Endothelial cell of umbilical vein (primary cell): ENCODE measurements around the gene ACAD10. TPM values are rescaled to one million over a fixed set of nuclear protein-coding genes. Genes with fewer than 3 reads are reported as not detected.

Experiments
- BruUV-seq: library from RNA; stranded (reverse); fragments of 400-500 nt; replicated peaks from 2 replicates; lab custom pipeline; 2021; lab: Mats Ljungman, UMichigan
- CTCF ChIA-PET: fragments of 300-600, 350-600 bp; sonication (Branson Sonifier 250); formaldehyde crosslinking; loops from one replicate; lab custom pipeline; 2021; ENCODE audit warnings: antibody characterized with exemption, inconsistent platforms; lab: Charles Lee
- POLR2A ChIA-PET: fragments of 300-600, 350-600 bp; sonication (Branson Sonifier 250); formaldehyde crosslinking; loops from one replicate; lab custom pipeline; 2021; ENCODE audit warnings: antibody characterized with exemption, inconsistent platforms; lab: Charles Lee
- DNase-seq: peaks from one replicate; pipeline ENCODE4 v3.0.0-alpha.2; 2011; ENCODE audit warnings: low read depth, low spot score
- FAIRE-seq: peaks from 2 replicates; lab custom pipeline; 2011; peaks lifted over from hg19 to GRCh38; lab: Jason Lieb, UNC
- H2AFZ ChIP-seq: 2 replicates; pipeline ENCODE4 v1.6.0; 2012; ENCODE audit warnings: low read depth, low read length, control low read depth, inconsistent platforms
- H3K27ac ChIP-seq: 2 replicates; pipeline ENCODE4 v1.5.1; 2011; ENCODE audit warnings: low read depth, mild to moderate bottlenecking, control low read depth, low read length, moderate library complexity; ENCODE audit not compliant: insufficient read depth
- H3K27me3 ChIP-seq, 2 experiments: 2 replicates each; pipeline versions ENCODE4 v1.6.0 to v1.6.1; 2011; ENCODE audit warnings: low read length in 2 of 2, mixed read lengths in 1 of 2; ENCODE audit not compliant: control insufficient read depth in 2 of 2, insufficient read depth in 2 of 2
- H3K36me3 ChIP-seq, 2 experiments: 2 replicates in 1 of 2; 3 replicates in 1 of 2; pipeline ENCODE4 v1.5.1; 2011; ENCODE audit warnings: low read length in 2 of 2, mild to moderate bottlenecking in 1 of 2, moderate library complexity in 1 of 2; ENCODE audit not compliant: control insufficient read depth in 2 of 2, insufficient read depth in 2 of 2; ENCODE audit errors: extremely low read depth in 1 of 2
- H3K4me1 ChIP-seq: 3 replicates; pipeline ENCODE4 v1.5.1; 2011; ENCODE audit warnings: mild to moderate bottlenecking, low read length; ENCODE audit not compliant: control insufficient read depth, insufficient read depth; ENCODE audit errors: extremely low read depth
- H3K4me2 ChIP-seq: 2 replicates; pipeline ENCODE4 v1.6.1; 2011; ENCODE audit warnings: low read length, control low read depth, mixed read lengths; ENCODE audit not compliant: insufficient read depth
- H3K4me3 ChIP-seq, 3 experiments: fragments of 200-600 bp in 1 of 3; sonication (generic), shearing (Covaris generic) in 1 of 3; replicated peaks in 1 of 3; 2 replicates each; pipeline ENCODE4 v1.5.1; 2011 to 2016; ENCODE audit warnings: control low read depth in 3 of 3, low read length in 3 of 3, mild to moderate bottlenecking in 2 of 3, inconsistent platforms in 1 of 3, low read depth in 1 of 3, moderate library complexity in 1 of 3; ENCODE audit not compliant: insufficient read depth in 1 of 3
- H3K79me2 ChIP-seq: 2 replicates; pipeline ENCODE4 v1.6.0; 2012; ENCODE audit warnings: low read length, inconsistent platforms; ENCODE audit not compliant: control insufficient read depth, insufficient read depth
- H3K9ac ChIP-seq: replicated peaks from 2 replicates; pipeline ENCODE3; 2011; ENCODE audit warnings: low read length, control low read depth; ENCODE audit not compliant: insufficient read depth; ENCODE audit errors: extremely low read depth
- H3K9me1 ChIP-seq: replicated peaks from 3 replicates; pipeline ENCODE4 v1.6.0; 2011; ENCODE audit warnings: mild to moderate bottlenecking, low read length; ENCODE audit not compliant: control insufficient read depth, insufficient read depth; ENCODE audit errors: extremely low read depth
- H3K9me3 ChIP-seq: replicated peaks from 2 replicates; pipeline ENCODE4 v1.5.1; 2012; ENCODE audit warnings: low read length, inconsistent platforms; ENCODE audit not compliant: control insufficient read depth, insufficient read depth
- H4K20me1 ChIP-seq: replicated peaks from 2 replicates; pipeline ENCODE3; 2011; ENCODE audit warnings: mild to moderate bottlenecking, low read length; ENCODE audit not compliant: control insufficient read depth, insufficient read depth; ENCODE audit errors: extremely low read depth
- CTCF ChIP-seq, 2 donors: IDR thresholded peaks; 1 replicate in 1 of 2; 2 replicates in 1 of 2; pipeline ENCODE4 v1.5.1; 2011; ENCODE audit warnings: low read length in 2 of 2, mild to moderate bottlenecking in 2 of 2, moderate library complexity in 2 of 2, control low read depth in 1 of 2, inconsistent platforms in 1 of 2, low read depth in 1 of 2; ENCODE audit not compliant: insufficient read depth in 1 of 2; ENCODE audit errors: extremely low read depth in 1 of 2
- EZH2 ChIP-seq: IDR thresholded peaks from 2 replicates; pipeline ENCODE4 v1.6.1; 2012; ENCODE audit warnings: borderline replicate concordance, low read depth, mild to moderate bottlenecking, moderate library complexity, low read length, inconsistent platforms; ENCODE audit not compliant: severe bottlenecking
- FOS ChIP-seq: IDR thresholded peaks from 2 replicates; pipeline ENCODE4 v1.6.1; 2011; ENCODE audit warnings: mild to moderate bottlenecking, low read length, moderate library complexity, borderline replicate concordance; ENCODE audit not compliant: insufficient read depth
- GATA2 ChIP-seq: IDR thresholded peaks from 2 replicates; pipeline ENCODE4 v1.7.0; 2011; ENCODE audit warnings: low read depth, mild to moderate bottlenecking, moderate library complexity, mixed read lengths, low read length; ENCODE audit not compliant: insufficient read length, insufficient read depth
- JUN ChIP-seq: IDR thresholded peaks from 2 replicates; pipeline ENCODE4 v1.6.1; 2011; ENCODE audit warnings: borderline replicate concordance, low read depth; ENCODE audit not compliant: insufficient read length, insufficient read depth
- POLR2A ChIP-seq: IDR thresholded peaks from 2 replicates; pipeline ENCODE4 v1.6.1; 2012; ENCODE audit warnings: low read depth, mild to moderate bottlenecking, control low read depth, low read length
- POLR2AphosphoS5 ChIP-seq: IDR thresholded peaks from 2 replicates; pipeline ENCODE4 v1.6.1; 2012; ENCODE audit warnings: low read depth, mild to moderate bottlenecking, control low read depth, low read length, moderate library complexity; ENCODE audit not compliant: insufficient read depth
- dilution Hi-C: fragments of 300-500 bp; cut with MboI; formaldehyde crosslinking; loops from one replicate; pipeline ENCODE4 v1.15.0; 2019; ENCODE audit warnings: low sequenced_read_pairs; ENCODE audit not compliant: extremely low pct_ligation_motif_present
- intact Hi-C: fragments of 100-400 bp; cut with micrococcal nuclease; formaldehyde crosslinking; loops from one replicate; pipeline ENCODE4 v1.10.0; 2022
- polyA plus RNA-seq, 4 experiments: library from polyadenylated mRNA; depleted of rRNA in 3 of 4; stranded (reverse) in 3 of 4; unstranded in 1 of 4; fragments of >200 nt; gene quantifications; 2 replicates each; pipeline versions ENCODE4 v1.2.1 to v1.2.3, GENCODE V29; 2011 to 2012; ENCODE audit warnings: missing spikeins in 1 of 4
- total RNA-seq: library from RNA; stranded (reverse); gene quantifications from 2 replicates; pipeline ENCODE4 v1.2.3, GENCODE V29; 2021

ACAD10 gene
- total and polyA plus RNA-seq, 2 donors (not counting 3 experiments of a cell fraction or from before 2014, with no cell fraction given): 15.2 to 16.3 TPM

- no peak for TF ChIP-seq POLR2A
- no peak for TF ChIP-seq POLR2AphosphoS5
- TF ChIP-seq CTCF (IDR thresholded peaks at IDR 0.05; ENCODE audit: extremely low read depth in 1 of 2, insufficient read depth in 1 of 2, low read depth in 1 of 2, low read length in 2 of 2): no peak
- TF ChIP-seq GATA2: no peak
- no peak for TF ChIP-seq FOS
- no peak for TF ChIP-seq JUN
- no peak for TF ChIP-seq EZH2
- CTCF ChIA-PET: interaction anchor here (1.8 kb wide), 1 partner anchor 33 kb away, joined by 4 read pairs; no protein-coding TSS in a partner anchor
- Histone ChIP-seq H3K36me3 (peaks cover 7 to 20% of the 10 kb centered on the region in 2 experiments), H3K4me3 (no peak overlapping the region), H2AFZ (no peak overlapping the region), H3K79me2 (no peaks in the 10 kb centered on the region), H3K27ac (no peak overlapping the region), H3K4me1 (peaks cover 14% of the 10 kb centered on the region), H3K4me2 (no peak overlapping the region), H3K9me1 (no peaks in the 10 kb centered on the region), H3K27me3 (no peaks in the 10 kb centered on the region), H3K9me3 (no peaks in the 10 kb centered on the region), H4K20me1 (no peaks in the 10 kb centered on the region), H3K9ac (no peak overlapping the region)
- dilution Hi-C loops: no loop called here
- intact Hi-C loops: no loop called here
- FAIRE-seq (no peak), DNase-seq (no peak)
- no TSS peak for BruUV-seq
- POLR2A ChIA-PET: no interaction called here
Measured at GRCh38 chr12:111780166-111780565, 94.3 kb downstream of the ACAD10 start.
